Placental epithelial cell (primary cell): ENCODE results near the gene OR51S1. TPM values are rescaled to one million over a fixed set of nuclear protein-coding genes. Genes with fewer than 3 reads are reported as not detected.

Experiments used
- total RNA-seq: library from RNA; depleted of rRNA; stranded (reverse); fragments of >200 nt; gene quantifications from 2 replicates; pipeline ENCODE4 v1.2.3, GENCODE V29; 2012

OR51S1 gene
- not detected in 2 replicates for total RNA-seq

GRCh38 chr11:4848908-4849532 lies at the start of gene OR51S1:
OR51S1 (minus strand) TSS chr11:4849208; CDS start chr11:4849208, 0 bp downstream.

GRCh38 chr11:4881860-4882500 lies 33.0 kb upstream of the OR51S1 start, which contains the start of gene OR51T1:
OR51T1 (plus strand) TSS chr11:4881900; CDS start chr11:4881900, 0 bp downstream.

GRCh38 chr11:4821021-4821420 lies 28.0 kb downstream of the OR51S1 start, which contains the start of gene OR51F2:
OR51F2 (plus strand) TSS chr11:4821321; CDS start chr11:4821422, 101 bp downstream.

GRCh38 chr11:4804280-4804679 lies 44.7 kb downstream of the OR51S1 start, which contains the start of gene OR52R1:
OR52R1 (minus strand) TSS chr11:4804380; CDS start chr11:4804380, 0 bp downstream.

Other genes with a start within 250 kb of the OR51S1 start
- 13.1 and 16.5 TPM in 2 replicates for gene TRIM68, start 241.0 kb downstream of the OR51S1 start, total RNA-seq
- gene OR51D1, start 211.7 kb downstream of the OR51S1 start, total RNA-seq = not detected in 2 replicates
- gene OR51E1, start 205.2 kb downstream of the OR51S1 start, total RNA-seq = not detected in 2 replicates
- gene OR51E2, start 151.4 kb downstream of the OR51S1 start, total RNA-seq = not detected in 2 replicates
- not detected in 2 replicates for gene MMP26, start 144.4 kb downstream of the OR51S1 start, total RNA-seq
- not detected in 2 replicates for gene OR51F1, start 79.3 kb downstream of the OR51S1 start, total RNA-seq
- not detected in 2 replicates for gene OR52R1, start 44.8 kb downstream of the OR51S1 start, total RNA-seq
- gene OR51F2, start 27.9 kb downstream of the OR51S1 start, total RNA-seq = not detected in 2 replicates
- not detected in 2 replicates for gene OR51T1, start 32.7 kb upstream of the OR51S1 start, total RNA-seq
- not detected in 2 replicates for gene OR51A7, start 54.6 kb upstream of the OR51S1 start, total RNA-seq
- gene OR51G2, start 70.1 kb upstream of the OR51S1 start, total RNA-seq = not detected in 2 replicates
- not detected in 2 replicates for gene OR51G1, start 75.1 kb upstream of the OR51S1 start, total RNA-seq
- not detected in 2 replicates for gene OR51A4, start 98.4 kb upstream of the OR51S1 start, total RNA-seq
- not detected in 2 replicates for gene OR51A2, start 106.5 kb upstream of the OR51S1 start, total RNA-seq
- not detected in 2 replicates for gene OR51L1, start 145.6 kb upstream of the OR51S1 start, total RNA-seq
- gene OR52J3, start 197.3 kb upstream of the OR51S1 start, total RNA-seq = not detected in 2 replicates
- not detected in 2 replicates for gene OR52E2, start 210.4 kb upstream of the OR51S1 start, total RNA-seq
- not detected in 2 replicates for gene OR52E1, start 220.4 kb upstream of the OR51S1 start, total RNA-seq